Neutrophil (primary cell): Measurements from ENCODE around the gene HACD4.

Source experiments
- H3K27ac ChIP-seq: fragments of 200-600 bp; sonication (generic); 2 replicates; pipeline ENCODE4 v1.5.1; 2016; ENCODE audit warnings: mild to moderate bottlenecking, moderate library complexity
- H3K27me3 ChIP-seq: fragments of 200-600 bp; sonication (generic); 2 replicates; pipeline ENCODE4 v1.6.0; 2016; ENCODE audit warnings: mild to moderate bottlenecking
- H3K36me3 ChIP-seq: fragments of 200-600 bp; sonication (generic); 2 replicates; pipeline ENCODE4 v1.5.1; 2017
- H3K4me1 ChIP-seq, 2 experiments: fragments of 200-600 bp in 1 of 2; sonication (generic) in 1 of 2; 1 replicate in 1 of 2; 2 replicates in 1 of 2; pipeline versions ENCODE4 v1.5.1 to v1.6.1; 2013 to 2016; ENCODE audit warnings: low read depth in 1 of 2, low read length in 1 of 2, mild to moderate bottlenecking in 1 of 2, moderate library complexity in 1 of 2; ENCODE audit not compliant: control insufficient read depth in 1 of 2, insufficient read depth in 1 of 2
- H3K4me3 ChIP-seq, 2 experiments: fragments of 200-600 bp in 1 of 2; sonication (generic) in 1 of 2; 1 replicate in 1 of 2; 2 replicates in 1 of 2; pipeline ENCODE4 v1.5.1; 2013 to 2016; ENCODE audit warnings: low read depth in 1 of 2, low read length in 1 of 2, mild to moderate bottlenecking in 1 of 2, moderate library complexity in 1 of 2
- H3K9me3 ChIP-seq: fragments of 200-600 bp; sonication (generic); 2 replicates; pipeline ENCODE4 v1.5.1; 2016
- TF ChIP-seq, protein P1 (sequence below): fragments of 200-600 bp; sonication (generic); IDR thresholded peaks from 2 replicates; pipeline ENCODE4 v1.5.1; 2016; ENCODE audit warnings: antibody characterized with exemption

The HACD4 gene

DNA sequence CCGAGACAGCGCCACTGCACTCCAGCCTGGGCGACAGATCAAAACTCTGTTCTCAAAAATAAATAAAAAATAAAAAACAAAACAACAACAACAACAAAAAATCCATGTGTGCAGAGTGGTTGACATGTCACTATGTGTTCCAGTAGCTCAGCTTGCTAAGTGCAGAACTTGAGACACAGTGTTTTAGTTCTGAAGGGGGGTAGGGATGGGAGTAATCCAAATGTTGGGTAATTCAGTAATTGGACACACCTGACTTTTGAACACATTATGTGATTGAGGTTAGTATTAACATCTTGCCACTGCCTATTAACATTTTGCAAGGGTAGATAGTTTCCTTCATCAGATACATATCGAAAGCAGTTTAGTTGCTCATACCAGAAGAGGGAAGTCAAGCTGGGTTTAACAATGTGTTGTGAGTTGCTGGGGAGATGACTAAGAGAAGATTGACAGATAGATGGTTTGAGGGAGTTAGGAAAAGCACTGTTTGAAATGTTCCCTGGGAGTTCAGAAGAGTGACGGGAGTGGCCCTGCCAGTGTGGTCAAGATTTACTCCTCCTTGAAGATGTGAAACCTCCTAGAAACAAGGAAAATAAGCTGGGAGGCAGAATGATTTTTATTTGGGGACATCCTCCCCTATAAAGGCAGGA, 928 bp downstream of the HACD4 start:
- H3K9me3 ChIP-seq, result no peaks in the 10 kb centered on the region
- H3K27me3 ChIP-seq, result no peaks in the 10 kb centered on the region
- peaks cover 42 to 46% of the 10 kb centered on the region in 2 experiments for H3K4me1 ChIP-seq
- peak overlapping the region; percentile 65 to 83 for H3K4me3 ChIP-seq
- peak overlapping the region; percentile 94 for H3K27ac ChIP-seq
- peaks cover 25% of the 10 kb centered on the region for H3K36me3 ChIP-seq
- TF ChIP-seq, protein P1, sequence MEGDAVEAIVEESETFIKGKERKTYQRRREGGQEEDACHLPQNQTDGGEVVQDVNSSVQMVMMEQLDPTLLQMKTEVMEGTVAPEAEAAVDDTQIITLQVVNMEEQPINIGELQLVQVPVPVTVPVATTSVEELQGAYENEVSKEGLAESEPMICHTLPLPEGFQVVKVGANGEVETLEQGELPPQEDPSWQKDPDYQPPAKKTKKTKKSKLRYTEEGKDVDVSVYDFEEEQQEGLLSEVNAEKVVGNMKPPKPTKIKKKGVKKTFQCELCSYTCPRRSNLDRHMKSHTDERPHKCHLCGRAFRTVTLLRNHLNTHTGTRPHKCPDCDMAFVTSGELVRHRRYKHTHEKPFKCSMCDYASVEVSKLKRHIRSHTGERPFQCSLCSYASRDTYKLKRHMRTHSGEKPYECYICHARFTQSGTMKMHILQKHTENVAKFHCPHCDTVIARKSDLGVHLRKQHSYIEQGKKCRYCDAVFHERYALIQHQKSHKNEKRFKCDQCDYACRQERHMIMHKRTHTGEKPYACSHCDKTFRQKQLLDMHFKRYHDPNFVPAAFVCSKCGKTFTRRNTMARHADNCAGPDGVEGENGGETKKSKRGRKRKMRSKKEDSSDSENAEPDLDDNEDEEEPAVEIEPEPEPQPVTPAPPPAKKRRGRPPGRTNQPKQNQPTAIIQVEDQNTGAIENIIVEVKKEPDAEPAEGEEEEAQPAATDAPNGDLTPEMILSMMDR, result no peak

DNA sequence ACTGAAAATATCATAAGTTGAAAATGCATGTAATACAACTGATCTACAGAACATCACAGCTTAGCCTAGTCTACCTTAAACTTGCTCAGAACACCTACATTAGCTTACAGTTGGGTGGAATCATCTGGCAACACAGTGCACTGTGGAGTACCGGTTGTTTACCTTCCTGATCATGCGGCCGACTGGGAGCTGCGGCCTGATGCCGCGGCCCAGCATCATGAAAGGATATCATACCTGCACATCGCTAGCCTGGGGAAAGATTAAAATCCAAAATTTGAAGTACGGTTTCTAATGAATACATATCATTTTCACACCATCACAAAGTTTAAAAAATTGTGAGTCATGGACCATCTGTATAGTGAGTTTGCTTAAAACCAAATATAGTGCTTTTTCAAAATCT, 1.8 kb downstream of the HACD4 start:
- no peaks in the 10 kb centered on the region for H3K27me3 ChIP-seq
- H3K4me1 ChIP-seq, result peaks cover 47 to 55% of the 10 kb centered on the region in 2 experiments
- TF ChIP-seq, protein P1, result no peak
- no peaks in the 10 kb centered on the region for H3K9me3 ChIP-seq
- H3K4me3 ChIP-seq, result peak overlapping the region in 1 of 2 experiments; percentile 83
- peak overlapping the region; percentile 94 for H3K27ac ChIP-seq
- peaks cover 28% of the 10 kb centered on the region for H3K36me3 ChIP-seq

DNA sequence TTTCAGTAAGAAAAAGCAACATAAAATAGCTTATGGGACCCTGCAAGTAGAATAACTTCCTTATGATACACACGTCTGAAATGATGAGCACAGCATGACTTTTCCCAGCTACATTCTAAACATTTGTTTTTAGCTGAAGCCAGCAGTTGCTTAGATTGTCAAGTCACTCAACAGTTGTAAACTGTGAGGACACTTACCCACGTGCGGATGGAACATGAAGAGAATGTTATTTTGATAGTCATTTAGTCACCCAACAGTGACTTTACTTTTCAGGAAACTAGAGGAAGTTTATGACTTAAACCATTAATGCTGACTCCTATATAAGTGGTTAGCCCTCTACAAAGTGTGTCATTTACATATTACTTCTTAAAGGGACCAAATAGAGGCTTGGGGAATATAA, 3.0 kb downstream of the HACD4 start:
- H3K27me3 ChIP-seq, result no peaks in the 10 kb centered on the region
- peaks cover 28% of the 10 kb centered on the region for H3K36me3 ChIP-seq
- H3K4me1 ChIP-seq, result peaks cover 59 to 66% of the 10 kb centered on the region in 2 experiments
- TF ChIP-seq, protein P1, result no peak
- no peak overlapping the region for H3K4me3 ChIP-seq
- H3K27ac ChIP-seq, result peak overlapping the region; percentile 94
- no peaks in the 10 kb centered on the region for H3K9me3 ChIP-seq

DNA sequence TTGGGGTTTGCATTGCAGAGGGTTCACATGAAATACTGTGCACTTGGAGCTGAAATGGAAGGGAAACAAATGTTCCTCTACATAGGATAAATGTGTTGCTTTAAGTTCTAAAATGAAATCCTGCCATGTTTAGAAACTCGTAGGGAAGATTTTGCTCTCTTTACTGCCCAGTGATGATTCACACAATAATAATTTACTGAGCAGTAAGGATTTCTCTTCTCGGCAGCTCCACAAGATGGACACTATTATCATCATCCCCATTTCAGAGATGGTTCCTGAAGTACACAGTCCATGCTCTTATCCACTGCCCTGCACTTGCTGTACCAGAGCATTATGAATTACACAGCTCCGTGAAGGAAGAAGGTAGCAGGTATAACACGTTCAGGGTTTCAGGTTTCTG, 4.1 kb downstream of the HACD4 start:
- H3K36me3 ChIP-seq, result peaks cover 28% of the 10 kb centered on the region

DNA sequence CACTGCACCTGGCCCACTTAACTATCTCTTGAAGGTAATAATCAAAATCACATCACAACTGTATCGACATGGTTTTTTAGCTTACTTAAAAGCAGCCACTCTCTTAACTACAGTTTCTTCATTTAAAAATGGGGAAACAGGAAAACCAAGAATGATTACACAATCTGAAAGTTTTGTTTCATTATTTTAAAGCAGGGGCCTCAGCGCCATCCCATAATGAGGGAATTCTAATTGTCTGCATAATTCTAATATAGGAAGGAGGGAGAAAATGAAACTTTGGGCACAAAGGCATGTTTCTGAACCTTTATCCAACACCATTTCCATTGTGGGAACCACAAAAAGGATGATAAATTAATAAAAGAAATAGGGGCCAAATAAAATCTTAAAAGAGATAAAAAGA, 7.6 kb downstream of the HACD4 start:
- H3K36me3 ChIP-seq, result peaks cover 29% of the 10 kb centered on the region
- no peaks in the 10 kb centered on the region for H3K9me3 ChIP-seq
- H3K27ac ChIP-seq, result peak overlapping the region; percentile 83
- TF ChIP-seq, protein P1, result no peak
- H3K4me1 ChIP-seq, result peaks cover 33 to 46% of the 10 kb centered on the region in 2 experiments
- H3K27me3 ChIP-seq, result no peaks in the 10 kb centered on the region
- H3K4me3 ChIP-seq, result peak overlapping the region; percentile 17 to 51

More for the DNA sequence above, 4.1 kb downstream of the HACD4 start:
- H3K9me3 ChIP-seq, result no peaks in the 10 kb centered on the region
- H3K4me3 ChIP-seq, result no peak overlapping the region
- H3K4me1 ChIP-seq, result peaks cover 62 to 72% of the 10 kb centered on the region in 2 experiments
- H3K27ac ChIP-seq, result peak overlapping the region; percentile 34
- TF ChIP-seq, protein P1, result no peak
- no peaks in the 10 kb centered on the region for H3K27me3 ChIP-seq
